Lower leg skin (tissue), 4 donors: ENCODE measurements around the gene SCN2B. TPM values are rescaled to one million over a fixed set of nuclear protein-coding genes. Genes with fewer than 3 reads are reported as not detected.

ENCODE experiments used
- DNase-seq, 2 donors: peaks; one replicate each; pipeline ENCODE4 v3.0.0-alpha.2; 2019; ENCODE audit warnings: low spot score in 2 of 2
- H3K4me3 ChIP-seq: fragments of 200-600 bp; sonication (generic); 2 replicates; pipeline ENCODE4 v1.5.1; 2017; ENCODE audit warnings: mild to moderate bottlenecking, low read depth; ENCODE audit not compliant: poor library complexity, severe bottlenecking
- CTCF ChIP-seq, 3 donors: fragments of 450-650 bp; IDR thresholded peaks; one replicate each; pipeline ENCODE4 v1.5.1; 2016; ENCODE audit warnings: antibody characterized with exemption in 3 of 3, mild to moderate bottlenecking in 3 of 3, moderate library complexity in 2 of 3
- POLR2A ChIP-seq, 2 donors: fragments of 450-650 bp; IDR thresholded peaks; one replicate each; pipeline ENCODE4 v1.6.1; 2016 to 2017; ENCODE audit warnings: antibody characterized with exemption in 2 of 2, mild to moderate bottlenecking in 1 of 2, moderate library complexity in 1 of 2
- WGBS, 2 donors: methylation state at CpG; one replicate each; pipeline ENCODE4 v1.1.5; 2018; 5-methylcytosine and 5-hydroxymethylcytosine counted together
- intact Hi-C: fragments of 100-400 bp; cut with DNase I; formaldehyde crosslinking; loops from one replicate; pipeline ENCODE4 v1.15.0; 2023; ENCODE audit warnings: low total_unique reads
- total RNA-seq, 4 donors: library from RNA; depleted of rRNA; stranded (reverse); fragments of >200 nt; gene quantifications; one replicate each; pipeline ENCODE4 v1.1.0, GENCODE V29; 2016

Gene SCN2B
- total RNA-seq, 4 donors from 2014 or later, result 0.06 TPM; not detected in 3

GRCh38 chr11:118156531-118157185 is 19.8 kb downstream of the SCN2B start:
- DNase-seq, result no peak
- TF ChIP-seq CTCF (IDR thresholded peaks at IDR 0.05) (no peak), POLR2A (IDR thresholded peaks at IDR 0.05) (no peak)
- H3K4me3 ChIP-seq, result no peak overlapping the region
- WGBS, 2 donors, result 21 to 25% methylated on average over 21 of the region's 21 CpGs
- intact Hi-C loops, result no loop called here

GRCh38 chr11:118155776-118156530 is 20.5 kb downstream of the SCN2B start:
- no peak for DNase-seq
- intact Hi-C loops, result no loop called here
- TF ChIP-seq CTCF (IDR thresholded peaks at IDR 0.05), result no peak
- TF ChIP-seq POLR2A (IDR thresholded peaks at IDR 0.05), result no peak
- WGBS, 2 donors, result 56 to 60% methylated on average over 11 of the region's 11 CpGs
- no peak overlapping the region for H3K4me3 ChIP-seq

GRCh38 chr11:118154641-118155040 is 21.8 kb downstream of the SCN2B start:
- no peak overlapping the region for H3K4me3 ChIP-seq
- intact Hi-C loops, result no loop called here
- DNase-seq, result no peak
- TF ChIP-seq CTCF (IDR thresholded peaks at IDR 0.05) (no peak), POLR2A (IDR thresholded peaks at IDR 0.05) (no peak)
- 94 to 100% methylated on average over 1 of the region's 1 CpG for WGBS, 2 donors

GRCh38 chr11:118153976-118154375 is 22.5 kb downstream of the SCN2B start:
- TF ChIP-seq CTCF (IDR thresholded peaks at IDR 0.05) (no peak), POLR2A (IDR thresholded peaks at IDR 0.05) (no peak)
- no peak overlapping the region for H3K4me3 ChIP-seq
- intact Hi-C loops, result no loop called here
- 92 to 93% methylated on average over 11 of the region's 11 CpGs for WGBS, 2 donors
- no peak for DNase-seq

- no peak for DNase-seq
- intact Hi-C loops, result no loop called here
- TF ChIP-seq CTCF (IDR thresholded peaks at IDR 0.05), result no peak
- no peak overlapping the region for H3K4me3 ChIP-seq
- WGBS, 2 donors, result 45 to 52% methylated on average over 14 to 16 of the region's 16 CpGs
Measured at GRCh38 chr11:118153516-118153915, 22.9 kb downstream of the SCN2B start.
